ENCODE results near the gene ROBO1.

GRCh38 chr3:79011821-79012529 lies 755.8 kb downstream of the ROBO1 start:
- TF ChIP-seq EZH2 (IDR thresholded peaks at IDR 0.05) (no peak), CTCF (IDR thresholded peaks at IDR 0.05) (no peak)
